Stomach (tissue), 9 donors: Measurements from ENCODE around the gene TBX5. TPM values are rescaled to one million over a fixed set of nuclear protein-coding genes. Genes with fewer than 3 reads are reported as not detected.

ENCODE experiments used
- DNase-seq, 2 donors: peaks; one replicate each; pipeline versions ENCODE4 v3.0.0 to v3.0.0-alpha.2; 2013 to 2019
- H3K27ac ChIP-seq, 5 donors: fragments of 200-600 bp in 4 of 5; sonication (generic) in 4 of 5; one replicate each; pipeline ENCODE4 v1.5.1; 2013 to 2019; ENCODE audit warnings: mild to moderate bottlenecking in 1 of 5, moderate library complexity in 1 of 5
- H3K27me3 ChIP-seq, 3 donors: fragments of 200-600 bp; sonication (generic); one replicate each; pipeline ENCODE4 v1.5.1; 2017 to 2019; ENCODE audit warnings: mixed run types in 1 of 3
- H3K36me3 ChIP-seq, 4 donors: fragments of 200-600 bp; sonication (generic); 1 replicate in 3 of 4; 2 replicates in 1 of 4; pipeline ENCODE4 v1.5.1; 2016 to 2019
- H3K4me1 ChIP-seq, 4 donors: fragments of 200-600 bp; sonication (generic); one replicate each; pipeline ENCODE4 v1.5.1; 2016 to 2019
- H3K4me3 ChIP-seq, 4 donors: fragments of 200-600 bp; sonication (generic) in 3 of 4; one replicate each; pipeline ENCODE4 v1.5.1; 2016 to 2019; ENCODE audit warnings: mild to moderate bottlenecking in 1 of 4
- H3K9me3 ChIP-seq, 4 donors: fragments of 200-600 bp; sonication (generic); one replicate each; pipeline ENCODE4 v1.5.1; 2016 to 2019
- EP300 ChIP-seq: sonication (generic); formaldehyde crosslinking; IDR thresholded peaks from one replicate; pipeline ENCODE4 v1.6.1; 2017; ENCODE audit warnings: antibody characterized with exemption
- POLR2A ChIP-seq, 4 donors: fragments of 450-650 bp; IDR thresholded peaks; one replicate each; pipeline ENCODE4 v1.6.1; 2016; ENCODE audit warnings: antibody characterized with exemption in 4 of 4, control low read depth in 2 of 4, mild to moderate bottlenecking in 1 of 4, moderate library complexity in 1 of 4
- POLR2AphosphoS5 ChIP-seq, 3 donors: sonication (generic); formaldehyde crosslinking; IDR thresholded peaks; one replicate each; pipeline ENCODE4 v1.6.1; 2016; ENCODE audit warnings: antibody characterized with exemption in 3 of 3
- WGBS, 5 donors: extraction: QIAGEN DNeasy Blood & Tissue Kit in 3 of 5; methylation state at CpG; one replicate each; pipeline versions ENCODE4 v1.1.5 to v1.1.7; 2013 to 2018; 5-methylcytosine and 5-hydroxymethylcytosine counted together
- intact Hi-C: fragments of 100-400 bp; cut with DNase I; formaldehyde crosslinking; loops from one replicate; pipeline ENCODE4 v1.15.1; 2023; ENCODE audit warnings: low total_unique reads
- polyA plus RNA-seq, 3 donors: library from polyadenylated mRNA; stranded (reverse); fragments of 200-250 nt; gene quantifications; one replicate each; pipeline ENCODE4 v1.2.3, GENCODE V29; 2013
- total RNA-seq, 5 donors: library from RNA; depleted of rRNA; stranded (reverse); fragments of >200 nt; gene quantifications; one replicate each; pipeline versions ENCODE4 v1.1.0 to v1.2.3, GENCODE V29; 2014 to 2016
- TF ChIP-seq, protein P1 (sequence below), 7 experiments: fragments of 450-650 bp in 4 of 7; fragments of 200-600 bp in 3 of 7; sonication (generic) in 3 of 7; IDR thresholded peaks; one replicate each; pipeline ENCODE4 v1.5.1; 2016 to 2019; ENCODE audit warnings: antibody characterized with exemption in 7 of 7, control low read depth in 2 of 7, mild to moderate bottlenecking in 1 of 7
- donor health status: healthy with polysubstance abuse.
- donor health status: Bipolar disorder and iron deficiency.
- donor health status: healthy.

The TBX5 gene
- total and polyA plus RNA-seq, 8 donors: 0.35 TPM; not detected in 7

DNA sequence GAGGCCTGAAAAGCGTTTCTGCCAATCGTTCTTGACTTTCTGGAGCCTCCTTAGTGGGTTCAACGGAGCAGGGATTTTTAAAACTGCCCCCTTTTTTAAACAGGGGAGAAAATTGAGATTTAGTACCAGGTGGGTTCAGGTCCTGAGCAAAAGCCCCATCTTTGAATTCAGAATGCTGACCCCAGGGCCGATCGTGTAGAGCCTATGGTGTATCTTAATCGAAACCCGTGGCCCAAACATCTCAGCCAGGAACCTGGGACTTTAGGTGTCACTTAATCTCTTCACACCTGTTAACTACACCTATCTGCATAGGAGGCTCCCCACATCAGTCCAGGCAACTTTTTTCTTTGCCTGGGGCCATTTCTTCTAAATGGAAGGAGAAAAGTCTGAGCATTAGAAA, 6.4 kb upstream of the TBX5 start:
- no peak overlapping the region for H3K4me3 ChIP-seq
- no peak overlapping the region for H3K27ac ChIP-seq
- intact Hi-C loops: no loop called here
- no peak for DNase-seq
- H3K9me3 ChIP-seq: peaks cover 0 to 9% (median 0%) of the 10 kb centered on the region in 4 donors
- H3K27me3 ChIP-seq: peaks cover 39 to 99% (median 90%) of the 10 kb centered on the region in 3 donors
- TF ChIP-seq POLR2A (IDR thresholded peaks at IDR 0.05): no peak
- no peak for TF ChIP-seq EP300
- TF ChIP-seq POLR2AphosphoS5 (IDR thresholded peaks at IDR 0.05): no peak
- TF ChIP-seq, protein P1, sequence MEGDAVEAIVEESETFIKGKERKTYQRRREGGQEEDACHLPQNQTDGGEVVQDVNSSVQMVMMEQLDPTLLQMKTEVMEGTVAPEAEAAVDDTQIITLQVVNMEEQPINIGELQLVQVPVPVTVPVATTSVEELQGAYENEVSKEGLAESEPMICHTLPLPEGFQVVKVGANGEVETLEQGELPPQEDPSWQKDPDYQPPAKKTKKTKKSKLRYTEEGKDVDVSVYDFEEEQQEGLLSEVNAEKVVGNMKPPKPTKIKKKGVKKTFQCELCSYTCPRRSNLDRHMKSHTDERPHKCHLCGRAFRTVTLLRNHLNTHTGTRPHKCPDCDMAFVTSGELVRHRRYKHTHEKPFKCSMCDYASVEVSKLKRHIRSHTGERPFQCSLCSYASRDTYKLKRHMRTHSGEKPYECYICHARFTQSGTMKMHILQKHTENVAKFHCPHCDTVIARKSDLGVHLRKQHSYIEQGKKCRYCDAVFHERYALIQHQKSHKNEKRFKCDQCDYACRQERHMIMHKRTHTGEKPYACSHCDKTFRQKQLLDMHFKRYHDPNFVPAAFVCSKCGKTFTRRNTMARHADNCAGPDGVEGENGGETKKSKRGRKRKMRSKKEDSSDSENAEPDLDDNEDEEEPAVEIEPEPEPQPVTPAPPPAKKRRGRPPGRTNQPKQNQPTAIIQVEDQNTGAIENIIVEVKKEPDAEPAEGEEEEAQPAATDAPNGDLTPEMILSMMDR (IDR thresholded peaks at IDR 0.05): no peak
- no peaks in the 10 kb centered on the region for H3K36me3 ChIP-seq
- H3K4me1 ChIP-seq: peaks cover 8 to 19% (median 16%) of the 10 kb centered on the region in 4 donors
- 6 to 19% (median 8%) methylated on average over 7 of the region's 7 CpGs for WGBS, 5 donors

DNA sequence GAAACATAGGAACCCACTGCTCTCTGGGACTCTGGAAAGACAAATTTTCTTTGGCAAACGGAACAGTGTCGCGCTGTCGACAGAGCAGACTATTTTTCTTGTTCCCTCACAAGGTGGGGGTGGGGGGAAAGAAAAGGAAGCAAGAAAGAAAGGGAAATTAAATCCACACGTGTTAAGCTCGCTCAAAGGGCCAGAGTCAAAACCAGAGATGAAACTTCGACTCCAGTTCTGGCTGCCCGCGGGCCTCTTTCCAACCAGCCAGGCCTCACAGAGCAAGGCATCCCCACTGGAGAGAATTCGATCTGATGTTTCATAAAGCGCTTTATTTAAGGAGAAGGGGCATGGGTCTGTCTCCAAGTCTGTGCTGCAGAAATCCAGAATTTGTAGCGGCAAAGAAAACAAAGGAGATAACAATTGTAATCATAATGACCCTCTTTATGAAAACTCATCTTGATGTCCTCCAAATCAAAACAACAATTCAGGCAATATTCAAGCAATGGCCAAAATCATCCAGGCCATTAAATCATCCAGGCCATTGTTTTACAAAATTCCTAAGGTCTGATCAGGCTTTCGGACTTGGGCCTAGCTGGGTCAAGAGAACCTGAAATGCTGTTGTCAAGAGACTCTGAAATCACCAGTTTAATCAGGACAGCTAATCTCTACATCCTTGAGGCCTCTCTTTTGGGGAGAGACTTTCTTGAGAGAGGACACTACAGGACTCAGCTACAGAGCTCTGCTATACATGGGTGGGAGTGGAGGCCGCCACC, 5.3 kb upstream of the TBX5 start:
- intact Hi-C loops: no loop called here
- DNase-seq: no peak
- H3K36me3 ChIP-seq: no peaks in the 10 kb centered on the region
- no peak overlapping the region for H3K4me3 ChIP-seq
- 20 to 28% (median 25%) methylated on average over 14 of the region's 14 CpGs for WGBS, 5 donors
- peaks cover 39 to 100% (median 99%) of the 10 kb centered on the region in 3 donors for H3K27me3 ChIP-seq
- H3K4me1 ChIP-seq: peaks cover 8 to 21% (median 16%) of the 10 kb centered on the region in 4 donors
- TF ChIP-seq, protein P1 (IDR thresholded peaks at IDR 0.05): no peak
- no peak for TF ChIP-seq EP300
- no peak for TF ChIP-seq POLR2A (IDR thresholded peaks at IDR 0.05)
- no peak for TF ChIP-seq POLR2AphosphoS5 (IDR thresholded peaks at IDR 0.05)
- H3K27ac ChIP-seq: no peak overlapping the region
- peaks cover 0 to 9% (median 0%) of the 10 kb centered on the region in 4 donors for H3K9me3 ChIP-seq

DNA sequence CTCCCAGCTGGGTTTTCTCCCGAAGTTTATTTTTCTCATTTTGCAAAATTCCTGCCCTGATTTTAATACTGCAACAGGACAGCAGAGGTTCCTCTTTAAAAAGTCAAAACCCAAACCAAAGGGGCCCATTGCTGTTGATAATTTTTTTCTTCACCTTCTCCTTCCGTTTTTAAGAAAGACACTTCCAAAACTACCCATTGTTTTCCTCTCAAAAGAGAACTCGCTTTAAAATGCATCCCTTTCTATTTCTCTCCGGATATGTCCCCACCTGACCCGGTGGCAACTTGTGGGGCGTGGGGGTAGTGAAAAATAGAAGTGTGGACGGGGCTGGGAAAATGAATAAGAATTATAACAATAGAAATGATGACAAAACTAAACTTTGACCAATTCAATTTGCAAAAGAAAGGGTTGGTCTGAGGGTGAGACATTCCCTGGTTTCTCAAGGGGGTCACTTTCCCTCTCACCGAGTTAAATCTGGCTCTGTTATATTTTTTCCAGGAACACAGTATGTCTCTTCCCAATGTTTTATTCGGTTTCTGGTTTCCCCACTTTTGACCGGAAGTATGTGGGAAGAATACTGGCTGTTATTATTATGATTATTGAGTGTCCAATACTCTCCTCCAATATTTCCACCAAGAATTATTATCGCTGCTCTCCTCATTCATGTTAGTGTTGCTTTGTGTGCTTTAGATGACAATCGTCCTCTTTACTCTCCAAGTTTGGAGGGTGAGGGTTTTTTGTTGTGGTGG, 4.1 kb upstream of the TBX5 start:
- Histone ChIP-seq H3K27ac (no peak overlapping the region), H3K4me3 (peak overlapping the region; percentile 34 to 55 (median 46))
- intact Hi-C loops: no loop called here

More for the DNA sequence above, 4.1 kb upstream of the TBX5 start:
- Histone ChIP-seq H3K27me3 (peaks cover 45 to 100% (median 99%) of the 10 kb centered on the region in 3 donors), H3K9me3 (peaks cover 0 to 9% (median 0%) of the 10 kb centered on the region in 4 donors), H3K36me3 (no peaks in the 10 kb centered on the region), H3K4me1 (peaks cover 8 to 32% (median 20%) of the 10 kb centered on the region in 4 donors)
- 8 to 15% (median 12%) methylated on average over 12 of the region's 12 CpGs for WGBS, 5 donors
- TF ChIP-seq EP300 (no peak), POLR2A (IDR thresholded peaks at IDR 0.05) (no peak), POLR2AphosphoS5 (IDR thresholded peaks at IDR 0.05) (no peak)
- TF ChIP-seq, protein P1 (IDR thresholded peaks at IDR 0.05): no peak
- DNase-seq: no peak
